Smooth muscle cell (in vitro differentiated cells): ENCODE measurements around the gene PIGB. TPM values are rescaled to one million over a fixed set of nuclear protein-coding genes. Genes with fewer than 3 reads are reported as not detected.

Experiments
- DNase-seq: peaks from one replicate; lab custom pipeline; 2025; ENCODE audit not compliant: unreplicated experiment; lab: John Stamatoyannopoulos, UW
- H2AFZ ChIP-seq: fragments of 200-600 bp; sonication (generic); 2 replicates; pipeline ENCODE4 v1.6.0; 2016; ENCODE audit warnings: antibody characterized with exemption, low read depth, mild to moderate bottlenecking
- H3F3A ChIP-seq: fragments of 200-600 bp; sonication (generic); 2 replicates; pipeline ENCODE4 v1.6.0; 2017; ENCODE audit warnings: antibody characterized with exemption, low read depth
- H3K27ac ChIP-seq: fragments of 200-600 bp; sonication (generic); 2 replicates; pipeline ENCODE4 v1.5.1; 2016; ENCODE audit warnings: low read depth, mild to moderate bottlenecking
- H3K27me3 ChIP-seq: fragments of 200-600 bp; sonication (generic); 2 replicates; pipeline ENCODE4 v1.6.1; 2016; ENCODE audit warnings: low read depth, mild to moderate bottlenecking
- H3K36me3 ChIP-seq: fragments of 200-600 bp; sonication (generic); 2 replicates; pipeline ENCODE4 v1.5.1; 2016; ENCODE audit warnings: low read depth
- H3K4me1 ChIP-seq: fragments of 200-600 bp; sonication (generic); 2 replicates; pipeline ENCODE4 v1.5.1; 2016; ENCODE audit warnings: low read depth
- H3K4me2 ChIP-seq: fragments of 200-600 bp; sonication (generic); 2 replicates; pipeline ENCODE4 v1.6.0; 2016; ENCODE audit warnings: mild to moderate bottlenecking
- H3K4me3 ChIP-seq: fragments of 200-600 bp; sonication (generic); 2 replicates; pipeline ENCODE4 v1.5.1; 2016; ENCODE audit warnings: mild to moderate bottlenecking
- H3K79me2 ChIP-seq: fragments of 200-600 bp; sonication (generic); 2 replicates; pipeline ENCODE4 v1.6.0; 2016; ENCODE audit warnings: low read depth, mild to moderate bottlenecking
- H3K9ac ChIP-seq: fragments of 200-600 bp; sonication (generic); 2 replicates; pipeline ENCODE4 v1.6.0; 2016; ENCODE audit warnings: low read depth
- H3K9me3 ChIP-seq: fragments of 200-600 bp; sonication (generic); replicated peaks from 2 replicates; pipeline ENCODE4 v1.5.1; 2016; ENCODE audit warnings: low read depth
- H4K20me1 ChIP-seq: fragments of 200-600 bp; sonication (generic); 2 replicates; pipeline ENCODE4 v1.6.0; 2016; ENCODE audit warnings: low read depth
- CTCF ChIP-seq: fragments of 200-600 bp; sonication (generic); IDR thresholded peaks from 2 replicates; pipeline ENCODE4 v1.5.1; 2017; ENCODE audit warnings: borderline replicate concordance, mild to moderate bottlenecking, antibody characterized with exemption; ENCODE audit not compliant: insufficient read depth, poor library complexity, severe bottlenecking
- WGBS: methylation state at CpG from one replicate; pipeline ENCODE4 v1.1.7; 2016; ENCODE audit warnings: low lambda C conversion rate; 5-methylcytosine and 5-hydroxymethylcytosine counted together
- polyA plus RNA-seq: library from polyadenylated mRNA; unstranded; fragments of >200 nt; fragmentation: Nextera tagmentation; extraction: Ambion mirVana; gene quantifications from 2 replicates; pipeline ENCODE4 v1.2.1, GENCODE V29; 2016
- total RNA-seq: library from RNA; depleted of rRNA; stranded (reverse); fragments of >200 nt; gene quantifications from 2 replicates; pipeline ENCODE4 v1.2.3, GENCODE V29; 2014

The PIGB gene
- total and polyA plus RNA-seq, 2 experiments from 2014 or later = 11.1 to 12.9 TPM

- no peak for DNase-seq
- no peak overlapping the region for H3K9ac ChIP-seq
- no peaks in the 10 kb centered on the region for H3K27me3 ChIP-seq
- no peaks in the 10 kb centered on the region for H3K79me2 ChIP-seq
- H3K27ac ChIP-seq = no peak overlapping the region
- TF ChIP-seq CTCF = no peak
- 93% methylated on average over 5 of the region's 5 CpGs for WGBS
- H3F3A ChIP-seq = no peaks in the 10 kb centered on the region
- H2AFZ ChIP-seq = no peak overlapping the region
- H3K4me3 ChIP-seq = no peak overlapping the region
- H3K9me3 ChIP-seq = no peaks in the 10 kb centered on the region
- no peaks in the 10 kb centered on the region for H4K20me1 ChIP-seq
- no peaks in the 10 kb centered on the region for H3K4me1 ChIP-seq
- no peak overlapping the region for H3K4me2 ChIP-seq
- no peaks in the 10 kb centered on the region for H3K36me3 ChIP-seq
Observed at GRCh38 chr15:55379095-55379494, 60.1 kb downstream of the PIGB start.

GRCh38 chr15:55381595-55381994, 62.6 kb downstream of the PIGB start:
- H3K9me3 ChIP-seq = no peaks in the 10 kb centered on the region

GRCh38 chr15:55383687-55384086, 64.7 kb downstream of the PIGB start:
- Histone ChIP-seq H3K4me2 (no peak overlapping the region), H3K36me3 (no peaks in the 10 kb centered on the region), H3F3A (no peaks in the 10 kb centered on the region), H3K4me1 (no peaks in the 10 kb centered on the region), H3K4me3 (no peak overlapping the region), H3K79me2 (no peaks in the 10 kb centered on the region), H3K27me3 (no peaks in the 10 kb centered on the region), H2AFZ (no peak overlapping the region), H3K27ac (no peak overlapping the region), H3K9me3 (no peaks in the 10 kb centered on the region), H4K20me1 (no peaks in the 10 kb centered on the region), H3K9ac (no peak overlapping the region)
- no peak for DNase-seq
- 98% methylated on average over 2 of the region's 2 CpGs for WGBS
- TF ChIP-seq CTCF = no peak

More at GRCh38 chr15:55381595-55381994, 62.6 kb downstream of the PIGB start:
- no peak overlapping the region for H3K27ac ChIP-seq
- no peak overlapping the region for H2AFZ ChIP-seq
- no peaks in the 10 kb centered on the region for H3K36me3 ChIP-seq
- DNase-seq = no peak
- no peaks in the 10 kb centered on the region for H4K20me1 ChIP-seq
- H3K4me1 ChIP-seq = no peaks in the 10 kb centered on the region
- no peak for TF ChIP-seq CTCF
- H3K27me3 ChIP-seq = no peaks in the 10 kb centered on the region
- H3K9ac ChIP-seq = no peak overlapping the region
- H3K4me3 ChIP-seq = no peak overlapping the region
- H3F3A ChIP-seq = no peaks in the 10 kb centered on the region
- H3K4me2 ChIP-seq = no peak overlapping the region
- H3K79me2 ChIP-seq = no peaks in the 10 kb centered on the region

GRCh38 chr15:55387027-55387426, 68.0 kb downstream of the PIGB start:
- H3K4me2 ChIP-seq = no peak overlapping the region
- no peak for TF ChIP-seq CTCF
- H2AFZ ChIP-seq = no peak overlapping the region

More at GRCh38 chr15:55387027-55387426, 68.0 kb downstream of the PIGB start:
- H4K20me1 ChIP-seq = no peaks in the 10 kb centered on the region
- no peak overlapping the region for H3K9ac ChIP-seq
- DNase-seq = no peak
- no peaks in the 10 kb centered on the region for H3K27me3 ChIP-seq
- no peaks in the 10 kb centered on the region for H3K36me3 ChIP-seq
- H3K9me3 ChIP-seq = no peaks in the 10 kb centered on the region
- no peaks in the 10 kb centered on the region for H3K79me2 ChIP-seq
- no peak overlapping the region for H3K27ac ChIP-seq
- no peaks in the 10 kb centered on the region for H3F3A ChIP-seq
- H3K4me1 ChIP-seq = no peaks in the 10 kb centered on the region
- no peak overlapping the region for H3K4me3 ChIP-seq
